GM12878 (cell line): ENCODE data around the gene TNRC6C. TPM values are rescaled to one million over a fixed set of nuclear protein-coding genes. Genes with fewer than 3 reads are reported as not detected.

Experiments used
- ATAC-seq: fragments of 200-7000 bp; cut with Tn5 transposase; 3 replicates; pipeline ENCODE4 v1.9.1; 2020; ENCODE audit warnings: mild to moderate bottlenecking, moderate library complexity
- BruUV-seq: library from RNA; stranded (reverse); fragments of 400-500 nt; replicated peaks from 2 replicates; lab custom pipeline; 2021; lab: Mats Ljungman, UMichigan
- CTCF ChIA-PET: fragments of 300-600 bp; sonication (Branson Sonifier 250); formaldehyde crosslinking; extraction: SDS; loops from one replicate; lab custom pipeline; 2021; ENCODE audit warnings: inconsistent platforms; lab: Yijun Ruan, JAX
- POLR2A ChIA-PET: fragments of 350-600 bp; formaldehyde crosslinking; extraction: SDS; loops from one replicate; lab custom pipeline; 2021; ENCODE audit warnings: inconsistent platforms; lab: Charles Lee
- RAD21 ChIA-PET: fragments of 300-600 bp; sonication (Branson Sonifier 250); formaldehyde crosslinking; loops from one replicate; lab custom pipeline; 2023; ENCODE audit warnings: antibody characterized with exemption; ENCODE audit not compliant: unreplicated experiment; lab: Charles Lee
- SMC1A ChIA-PET: fragments of 300-600 bp; sonication (Branson Sonifier 250); formaldehyde crosslinking; loops from one replicate; lab custom pipeline; 2023; ENCODE audit not compliant: unreplicated experiment, uncharacterized antibody; lab: Charles Lee
- DNase-seq: peaks from one replicate; pipeline ENCODE4 v3.0.0-alpha.2; 2011; ENCODE audit warnings: low read depth, low spot score
- FAIRE-seq: peaks from 3 replicates; lab custom pipeline; 2011; peaks lifted over from hg19 to GRCh38; lab: Jason Lieb, UNC
- H2AFZ ChIP-seq: 2 replicates; pipeline ENCODE4 v1.6.0; 2011; ENCODE audit warnings: low read depth, low read length, control low read depth; ENCODE audit not compliant: control insufficient read depth
- H3K27ac ChIP-seq: 2 replicates; pipeline ENCODE4 v1.5.1; 2011; ENCODE audit warnings: control low read depth; ENCODE audit not compliant: control insufficient read depth, insufficient read depth
- H3K27me3 ChIP-seq, 2 experiments: replicated peaks in 1 of 2; 2 replicates each; pipeline versions ENCODE4 v1.6.0 to v1.6.1; 2011; ENCODE audit warnings: low read length in 1 of 2; ENCODE audit not compliant: control insufficient read depth in 2 of 2, insufficient read depth in 2 of 2
- H3K36me3 ChIP-seq, 2 experiments: 2 replicates each; pipeline ENCODE4 v1.5.1; 2011; ENCODE audit warnings: low read length in 1 of 2; ENCODE audit not compliant: control insufficient read depth in 2 of 2, insufficient read depth in 2 of 2
- H3K4me1 ChIP-seq: 2 replicates; pipeline ENCODE4 v1.6.1; 2011; ENCODE audit warnings: mild to moderate bottlenecking, low read length, moderate library complexity, mixed read lengths; ENCODE audit not compliant: control insufficient read depth, insufficient read depth
- H3K4me2 ChIP-seq: 2 replicates; pipeline ENCODE4 v1.6.0; 2011; ENCODE audit warnings: control low read depth; ENCODE audit not compliant: control insufficient read depth, insufficient read depth
- H3K4me3 ChIP-seq: fragments of 200-600 bp; sonication (generic); 2 replicates; pipeline ENCODE4 v1.5.1; 2016
- H3K79me2 ChIP-seq: 2 replicates; pipeline ENCODE4 v1.6.0; 2011; ENCODE audit warnings: low read length; ENCODE audit not compliant: control insufficient read depth, insufficient read depth
- H3K9ac ChIP-seq: 2 replicates; pipeline ENCODE4 v1.8.0; 2011; ENCODE audit warnings: low read length, control low read depth, mixed read lengths; ENCODE audit not compliant: control insufficient read depth, insufficient read depth
- H3K9me3 ChIP-seq: replicated peaks from 3 replicates; pipeline ENCODE4 v1.5.1; 2011; ENCODE audit warnings: mild to moderate bottlenecking, low read length; ENCODE audit not compliant: control insufficient read depth, insufficient read depth
- H4K20me1 ChIP-seq: 2 replicates; pipeline ENCODE4 v1.6.0; 2011; ENCODE audit not compliant: control insufficient read depth, insufficient read depth
- FOXK2 ChIP-seq: fragments of 450-650 bp; IDR thresholded peaks from 2 replicates; pipeline ENCODE4 v1.6.1; 2017; ENCODE audit warnings: mild to moderate bottlenecking, moderate library complexity
- HCFC1 ChIP-seq: fragments of 150-350 bp; IDR thresholded peaks from 2 replicates; pipeline ENCODE4 v1.6.1; 2014; ENCODE audit warnings: low read length
- JUND ChIP-seq: IDR thresholded peaks from 2 replicates; pipeline ENCODE4 v1.6.1; 2012; ENCODE audit warnings: low read depth, mild to moderate bottlenecking, low read length, improper control_type of control experiment, moderate library complexity
- NFYA ChIP-seq: IDR thresholded peaks from 2 replicates; pipeline ENCODE4 v1.6.1; 2011; ENCODE audit warnings: low read depth, mild to moderate bottlenecking, low read length, improper control_type of control experiment, borderline replicate concordance
- TAF1 ChIP-seq: IDR thresholded peaks from 2 replicates; pipeline ENCODE4 v1.6.1; 2011; ENCODE audit warnings: mild to moderate bottlenecking, low read depth, low read length, borderline replicate concordance
- whole genome bisulfite sequencing: methylation state at CpG from one replicate; pipeline ENCODE4 v1.1.6; 2016; ENCODE audit warnings: low lambda C conversion rate; ENCODE audit not compliant: insufficient replicate concordance, insufficient coverage; ENCODE audit errors: missing lambda C conversion rate; 5-methylcytosine and 5-hydroxymethylcytosine counted together
- in situ Hi-C: fragments of 300-500 bp; cut with MboI; formaldehyde crosslinking; loops from 9 replicates; pipeline ENCODE4 v1.14.3; 2018; ENCODE audit warnings: mixed read lengths
- intact Hi-C: fragments of 100-400 bp; cut with micrococcal nuclease; formaldehyde crosslinking; loops from one replicate; pipeline ENCODE4 v1.14.2; 2022; ENCODE audit not compliant: unreplicated experiment
- polyA plus RNA-seq, 11 experiments: library from polyadenylated mRNA; depleted of rRNA in 4 of 11; unstranded in 6 of 11; stranded (reverse) in 5 of 11; fragments of >200 nt; fragmentation: Nextera tagmentation in 4 of 11; fragmentation: Illumina TruSeq in 1 of 11; extraction: Ambion mirVana in 4 of 11; extraction: Trizol in 1 of 11; gene quantifications; 1 replicate in 1 of 11; 2 replicates in 10 of 11; pipeline versions ENCODE4 v1.2.1 to v1.2.3, GENCODE V29; 2011 to 2016; ENCODE audit warnings: inconsistent platforms in 2 of 11, missing spikeins in 2 of 11, low read depth in 1 of 11
- total RNA-seq, 4 experiments: library from RNA; depleted of rRNA in 3 of 4; stranded (reverse); fragments of >200 nt in 3 of 4; fragmentation: Illumina TruSeq in 1 of 4; extraction: Trizol in 1 of 4; gene quantifications; 2 replicates each; pipeline versions ENCODE4 v1.2.1 to v1.2.3, GENCODE V29; 2013 to 2021

TNRC6C gene
- total and polyA plus RNA-seq, 10 of the 15 experiments (the other 5 are each of a cell fraction or from before 2014, with no cell fraction given), result 0.40 to 6.1 (median 0.96) TPM

DNA sequence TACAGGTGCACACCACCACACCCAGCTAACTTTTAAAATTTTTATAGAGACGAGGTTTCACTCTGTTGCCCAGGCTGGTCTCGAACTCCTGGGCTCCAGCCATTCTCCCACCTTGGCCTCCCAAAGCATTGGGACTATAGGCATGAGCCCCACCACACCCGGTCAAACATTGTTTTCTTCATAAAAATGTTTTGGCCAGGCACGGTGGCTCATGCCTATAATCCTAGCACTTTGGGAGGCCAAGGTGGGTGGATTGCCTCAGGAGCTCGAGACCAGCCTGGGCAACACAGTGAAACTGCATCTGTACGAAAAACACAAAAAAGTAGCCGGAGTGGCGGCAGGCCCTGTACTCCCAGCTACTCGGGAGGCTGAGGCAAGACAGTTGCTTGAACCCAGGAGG is 157.9 kb downstream of the TNRC6C start:
- ChIA-PET SMC1A (interaction anchor here (1.0 kb wide), 1 partner anchor 9 kb away, joined by 5 read pairs; no protein-coding TSS in a partner anchor), CTCF (interaction anchor here (1.6 kb wide), 2 partner anchors 19 to 59 kb away, joined by 5 to 10 read pairs; no protein-coding TSS in a partner anchor)
- TF ChIP-seq HCFC1, result no peak
- TF ChIP-seq FOXK2, result no peak
- no peak for TF ChIP-seq JUND
- no peak for TF ChIP-seq NFYA
- no peak for TF ChIP-seq TAF1
- TF ChIP-seq, all 136 proteins: peak for 0
- no peak overlapping the region for H3K27ac ChIP-seq
- POLR2A ChIA-PET, result interaction anchor here (0.6 to 0.7 kb wide), 2 partner anchors 9 to 21 kb away, joined by 3 to 4 read pairs; no protein-coding TSS in a partner anchor
- FAIRE-seq (no peak), ATAC-seq (no peak), DNase-seq (no peak)
- H3K4me3 ChIP-seq, result no peak overlapping the region
- no peak overlapping the region for H2AFZ ChIP-seq
- H3K4me2 ChIP-seq, result no peak overlapping the region
- 92% methylated on average over 9 of the region's 9 CpGs for WGBS
- RAD21 ChIA-PET, result interaction anchor here (0.6 to 1.0 kb wide), 6 partner anchors 8 to 203 kb away, joined by 3 to 5 read pairs (median 3); no protein-coding TSS in a partner anchor
- intact Hi-C loops (no loop called here), in situ Hi-C loops (no loop called here)
- H3K36me3 ChIP-seq, result peaks cover 29 to 30% of the 10 kb centered on the region in 2 experiments
- peaks cover 33% of the 10 kb centered on the region for H3K4me1 ChIP-seq
- H4K20me1 ChIP-seq, result peaks cover 5% of the 10 kb centered on the region; the same call in 1 of the 2 replicates
- peaks cover 10% of the 10 kb centered on the region for H3K79me2 ChIP-seq
- H3K27me3 ChIP-seq, result no peaks in the 10 kb centered on the region
- H3K9me3 ChIP-seq, result no peaks in the 10 kb centered on the region
- H3K9ac ChIP-seq, result no peak overlapping the region
- BruUV-seq, result no TSS peak
